HG03571 (cell line): ENCODE results near the gene CNR2.
A peak's percentile ranks its signal among the peaks of the same experiment; 100 is the strongest.
"Not testable (repeated sequence)": the region's sequence is repeated elsewhere in the genome, so short reads cannot be mapped to it uniquely, and the experiment has no call there.

Experiments
- ATAC-seq: cut with Tn5 transposase; IDR thresholded peaks from one replicate; pipeline ENCODE4 v1.9.1; 2021; ENCODE audit not compliant: unreplicated experiment

The CNR2 gene

DNA sequence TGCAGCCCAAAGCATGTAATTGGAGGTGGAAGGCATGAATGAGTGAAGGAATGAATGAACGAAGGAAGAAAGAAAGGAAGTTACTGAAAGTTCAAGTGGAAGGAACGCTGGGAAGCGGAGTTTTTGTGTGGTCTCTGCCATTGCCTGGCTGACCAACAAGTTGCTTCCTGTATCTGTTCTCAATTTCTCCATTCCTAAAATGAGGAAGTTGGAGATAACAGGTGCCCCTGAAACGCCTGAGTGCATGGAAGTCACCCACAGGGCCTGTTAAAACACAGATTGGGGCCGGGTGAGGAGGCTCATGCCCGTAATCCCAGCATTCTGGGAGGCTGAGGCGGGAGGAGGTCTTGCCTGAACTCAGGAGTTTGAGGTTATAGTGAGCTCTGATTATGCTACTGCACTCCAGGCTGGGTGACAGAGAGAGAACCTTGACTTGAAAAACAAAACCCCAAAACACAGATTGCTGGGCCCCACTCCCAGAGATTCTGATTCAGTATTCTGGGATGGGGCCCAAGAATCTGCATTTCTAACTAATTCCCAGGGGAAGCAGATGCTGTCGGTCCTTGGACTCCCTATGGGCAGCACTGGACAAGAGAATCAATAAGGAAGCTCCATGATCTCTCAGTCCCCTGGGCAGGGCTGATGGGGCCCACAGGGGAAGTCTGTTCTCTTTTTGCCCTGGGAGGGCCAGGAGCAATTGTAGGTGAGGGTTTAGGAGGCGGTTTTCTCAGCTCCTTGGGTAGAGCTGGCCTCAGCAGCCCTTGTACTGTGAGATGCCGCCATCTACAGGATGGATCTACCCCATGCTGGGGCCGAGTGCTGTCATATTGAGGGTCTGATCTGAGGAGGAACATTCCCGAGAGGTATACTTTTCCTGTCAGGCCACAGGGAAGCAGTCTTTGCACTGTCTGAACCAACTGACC lies 3.3 kb upstream of the CNR2 start:
- ATAC-seq = no peak

DNA sequence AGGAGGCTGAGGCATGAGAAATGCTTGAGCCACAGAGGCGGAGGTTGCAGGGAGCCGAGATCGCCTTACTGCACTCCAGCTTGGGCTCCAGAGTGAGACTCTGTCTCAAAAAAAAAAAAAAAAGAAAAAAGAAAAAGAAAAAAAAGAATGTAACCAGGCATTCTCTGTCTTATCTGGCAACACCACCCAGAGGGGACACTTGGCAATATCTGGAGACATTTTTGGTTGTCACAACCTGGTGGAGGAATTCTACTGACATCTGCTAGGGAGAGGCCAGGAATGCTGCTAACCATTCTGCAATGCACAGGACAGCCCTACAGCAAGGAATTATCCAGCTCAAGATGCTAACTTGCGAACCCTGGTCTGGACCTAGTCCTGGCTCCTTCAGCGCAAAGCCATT lies 2.3 kb upstream of the CNR2 start:
- ATAC-seq = no peak

DNA sequence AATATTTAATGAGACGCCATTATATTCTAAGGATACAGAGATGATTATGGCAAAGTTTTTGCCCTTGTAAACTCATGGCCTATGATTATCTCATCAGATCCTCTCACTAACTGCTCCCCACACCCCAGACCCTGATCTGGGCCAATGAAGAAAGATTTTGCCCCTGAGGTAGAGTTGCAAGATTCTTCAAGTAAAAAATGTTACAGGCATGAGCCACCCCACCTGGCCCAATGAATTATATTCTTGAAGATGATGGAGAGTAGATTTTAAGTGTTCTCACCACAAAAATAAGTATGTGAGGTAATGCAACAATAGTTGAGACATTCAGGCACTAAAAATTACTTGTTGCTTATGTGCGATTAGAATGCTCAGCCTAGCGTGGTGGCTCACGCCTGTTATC lies 1.8 kb upstream of the CNR2 start:
- no peak for ATAC-seq

DNA sequence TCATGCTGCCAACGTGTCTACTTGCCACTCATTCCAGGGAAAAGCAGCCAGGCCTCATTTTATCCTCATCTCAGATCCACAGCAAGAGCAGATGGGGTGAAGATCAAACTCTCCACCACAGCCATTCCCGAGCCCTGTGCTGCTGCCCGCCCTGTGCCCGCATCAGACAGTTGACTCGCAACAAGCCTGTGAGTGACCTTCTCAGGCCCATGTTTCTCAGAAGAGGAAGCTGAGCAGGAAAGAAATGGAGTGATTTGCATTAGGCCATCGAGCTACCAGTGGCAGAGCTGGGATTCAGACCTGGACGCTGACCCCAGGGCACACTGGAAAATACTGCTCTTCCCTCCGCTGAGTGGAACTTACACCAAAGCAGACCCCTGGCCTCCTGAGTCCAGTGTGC lies 1.2 kb downstream of the CNR2 start:
- ATAC-seq = no peak

DNA sequence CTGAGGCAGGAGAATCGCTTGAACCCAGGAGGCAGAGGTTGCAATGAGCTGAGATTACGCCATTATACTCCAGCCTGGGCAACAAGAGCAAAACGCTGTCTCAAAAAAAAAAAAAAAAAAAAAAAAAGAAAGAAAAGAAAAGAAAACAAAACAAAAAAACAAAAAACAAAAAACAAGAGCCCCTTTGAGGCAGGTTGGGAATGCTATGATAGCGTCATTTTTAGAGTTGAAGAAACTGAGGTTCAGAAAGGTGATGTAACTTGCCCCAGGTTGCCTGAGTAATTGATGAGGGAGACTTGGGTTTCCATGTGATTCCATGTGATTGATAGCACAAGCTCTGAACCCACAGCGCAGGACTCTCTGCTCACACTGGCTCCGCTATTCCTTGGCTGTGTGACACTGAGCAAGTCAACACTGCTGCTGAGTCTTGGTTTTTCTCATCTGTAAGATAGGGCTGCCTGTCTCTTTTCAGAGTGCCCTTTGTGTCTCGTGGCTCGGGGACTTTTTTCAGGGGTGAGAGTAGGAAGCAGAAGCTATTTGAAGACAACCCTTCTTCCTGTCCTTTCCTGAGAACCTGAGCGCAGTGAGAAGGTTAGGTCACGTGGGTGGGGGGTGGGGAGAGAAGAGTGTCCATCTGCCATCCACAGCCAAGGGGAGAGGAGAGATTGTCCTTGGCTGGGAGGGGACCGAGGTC lies 2.5 kb downstream of the CNR2 start:
- ATAC-seq = no peak

DNA sequence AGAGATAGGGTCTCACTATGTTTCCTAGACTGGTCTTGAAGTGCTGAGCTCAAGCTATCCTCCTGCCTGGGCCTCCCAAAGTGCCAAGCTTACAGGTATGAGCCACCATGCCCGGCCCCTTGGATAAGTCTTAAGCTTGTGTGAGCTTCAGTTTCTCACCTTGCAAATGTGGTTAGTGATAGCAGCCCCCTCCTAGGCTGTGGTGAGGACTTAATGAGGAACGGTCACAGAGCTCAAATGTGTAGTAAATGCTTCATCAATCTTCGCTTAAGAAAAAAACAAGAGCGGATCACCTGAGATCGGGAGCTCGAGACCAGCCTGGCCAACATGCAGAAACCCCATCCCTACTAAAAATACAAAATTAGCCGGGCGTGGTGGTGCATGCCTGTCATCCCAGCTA lies 3.0 kb downstream of the CNR2 start:
- ATAC-seq = no peak

DNA sequence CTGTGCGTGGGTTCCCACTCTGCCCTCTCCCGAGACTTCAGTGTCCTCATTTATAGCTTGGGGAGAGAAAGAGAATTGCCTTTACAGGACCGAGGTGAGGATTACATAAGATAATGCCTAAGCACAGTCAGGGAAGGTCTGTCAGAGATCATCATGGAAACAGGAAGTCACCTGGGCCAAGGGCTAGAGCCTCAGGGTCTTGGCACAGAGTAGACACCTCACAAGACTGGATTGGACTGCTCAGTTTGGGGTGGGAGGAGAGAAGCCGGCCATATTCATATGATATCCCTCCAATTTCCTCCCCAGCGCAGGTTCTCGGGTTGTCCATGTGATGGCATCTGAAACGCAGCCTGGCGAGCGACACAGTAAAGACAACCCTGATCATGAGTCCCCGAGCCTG lies 3.8 kb downstream of the CNR2 start:
- no peak for ATAC-seq

DNA sequence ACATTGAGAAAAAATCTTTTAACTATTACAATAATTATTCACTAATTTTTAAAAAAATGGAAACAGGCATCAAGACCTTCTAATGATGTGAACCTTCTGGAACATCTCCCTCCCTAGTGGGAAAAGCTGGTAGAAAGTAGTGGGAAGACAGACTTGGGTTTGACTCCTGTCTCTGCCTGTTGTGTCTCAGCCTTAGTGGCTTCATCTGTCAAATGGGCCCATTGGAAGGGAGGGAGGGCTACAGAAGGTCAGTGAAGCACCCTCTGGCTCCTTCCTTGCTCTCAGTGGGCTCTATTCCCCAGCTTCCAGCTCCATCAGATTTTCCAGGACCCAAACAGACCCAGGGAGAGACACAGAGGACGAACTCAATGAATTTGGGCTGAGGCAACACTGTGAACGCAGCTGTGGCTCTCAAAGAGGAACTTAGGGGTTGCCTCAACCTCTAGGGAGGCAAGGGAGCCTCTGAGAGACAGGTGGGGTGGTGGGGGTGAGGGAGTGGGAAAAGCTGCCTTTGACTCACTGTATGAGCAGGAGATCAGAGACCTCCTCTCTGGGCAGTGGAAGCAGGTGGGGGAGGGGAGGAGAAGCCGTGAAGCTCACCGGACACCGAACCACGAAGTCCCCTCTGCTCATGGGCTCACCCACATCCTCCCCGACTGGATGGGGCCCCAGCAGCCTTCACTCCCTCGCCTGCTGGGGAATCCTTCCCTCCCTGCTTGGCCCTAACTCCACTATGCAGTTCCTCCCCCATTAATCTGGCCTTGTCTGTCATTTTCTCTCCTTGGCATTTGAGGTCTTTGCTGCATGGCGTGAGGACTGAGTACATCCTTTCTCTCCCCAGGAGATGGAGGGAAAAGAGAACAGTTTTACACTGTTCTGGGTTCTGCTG lies 4.5 kb downstream of the CNR2 start:
- peak; percentile 33 for ATAC-seq

DNA sequence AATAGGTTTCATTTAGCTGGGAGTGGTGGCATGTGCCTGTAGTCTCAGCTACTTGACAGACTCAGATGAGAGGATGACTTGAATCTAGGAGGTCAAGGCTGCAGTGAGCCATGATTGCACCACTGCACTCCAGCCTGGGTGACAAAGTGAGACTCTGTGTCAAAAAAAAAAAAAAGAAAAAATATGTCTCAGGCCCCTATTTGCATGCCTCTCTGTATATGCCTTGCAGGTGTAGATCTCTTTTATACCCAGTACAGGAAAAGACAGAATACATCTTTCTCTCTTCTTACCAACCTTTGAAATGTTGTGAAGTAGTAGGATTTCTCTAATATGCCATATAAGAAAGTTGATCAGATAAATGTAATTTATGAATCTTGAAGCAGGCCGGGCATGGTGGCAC lies 6.4 kb downstream of the CNR2 start:
- no peak for ATAC-seq

DNA sequence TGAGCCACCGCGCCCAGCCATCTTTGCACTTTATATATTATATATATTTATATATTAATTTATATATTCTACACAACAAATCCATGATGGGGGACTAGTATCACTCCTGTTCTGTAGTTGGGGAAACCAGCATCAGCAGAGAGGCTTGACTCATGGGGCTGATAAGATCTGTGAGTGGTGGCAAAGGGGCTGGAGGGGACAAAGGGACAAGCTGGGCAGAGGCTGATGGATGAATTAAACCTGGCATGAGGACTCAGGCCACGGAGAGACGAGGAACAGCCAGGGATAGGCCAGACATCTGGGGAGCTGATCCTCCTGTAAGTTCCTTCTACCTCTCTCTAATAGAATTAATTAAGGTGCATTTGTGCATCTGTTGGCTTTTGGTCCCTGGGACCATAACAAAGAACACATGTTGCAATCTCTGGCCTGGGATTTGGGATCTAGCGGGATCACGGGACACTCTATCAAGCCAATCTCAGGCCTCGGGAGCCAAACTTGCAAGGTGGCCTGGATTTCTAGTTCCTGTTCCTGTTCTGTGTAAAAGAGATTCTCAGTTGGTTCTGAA lies 7.6 kb downstream of the CNR2 start:
- ATAC-seq = no peak

DNA sequence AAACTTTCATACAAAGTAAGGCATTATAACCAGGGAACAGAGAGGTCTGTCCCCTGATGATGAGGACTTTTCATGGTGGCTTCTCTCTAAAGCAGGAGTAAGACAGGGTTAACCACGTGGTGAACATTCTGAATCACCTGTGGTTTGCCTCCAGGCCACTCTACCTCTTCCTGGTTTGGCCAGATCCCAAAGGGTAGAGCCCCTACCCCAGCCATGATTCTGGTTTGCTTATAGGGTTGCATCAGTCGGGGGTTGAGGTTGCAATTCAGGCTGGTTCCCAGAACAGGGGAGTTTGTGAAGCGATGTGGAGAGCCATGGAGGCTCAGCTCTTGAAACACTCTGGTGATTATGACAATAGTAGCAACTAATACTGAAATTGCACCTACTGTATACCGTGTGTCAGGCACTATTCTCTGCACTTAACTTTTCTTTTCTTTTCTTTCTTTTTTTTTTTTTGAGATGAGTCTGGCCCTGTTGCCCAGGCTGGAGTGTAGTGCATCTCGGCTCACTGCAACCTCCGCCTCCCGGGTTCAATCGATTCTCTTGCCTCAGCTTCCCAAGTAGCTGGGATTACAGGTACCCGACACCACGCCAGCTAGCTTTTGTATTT lies 8.3 kb downstream of the CNR2 start:
- ATAC-seq = no peak

DNA sequence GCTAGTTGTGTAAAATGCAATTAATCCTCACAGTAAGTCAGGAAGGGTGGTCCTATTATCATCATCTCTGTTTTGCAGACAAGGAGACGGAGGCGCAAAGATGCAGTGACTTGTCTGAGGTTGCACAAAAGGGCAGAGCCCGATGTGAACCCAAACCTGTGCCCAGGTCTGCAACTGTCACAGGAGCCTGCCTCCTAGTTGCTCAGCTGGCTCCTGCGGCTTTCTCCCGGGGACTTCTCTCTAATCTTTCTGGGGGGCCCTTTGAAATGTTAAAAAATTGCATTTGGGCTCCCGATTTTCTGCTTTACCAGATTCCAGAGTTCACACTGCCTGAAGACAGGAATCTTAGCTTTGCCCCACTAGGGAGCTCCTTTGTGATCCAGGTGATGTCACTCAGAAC lies 9.4 kb downstream of the CNR2 start:
- ATAC-seq = no peak

DNA sequence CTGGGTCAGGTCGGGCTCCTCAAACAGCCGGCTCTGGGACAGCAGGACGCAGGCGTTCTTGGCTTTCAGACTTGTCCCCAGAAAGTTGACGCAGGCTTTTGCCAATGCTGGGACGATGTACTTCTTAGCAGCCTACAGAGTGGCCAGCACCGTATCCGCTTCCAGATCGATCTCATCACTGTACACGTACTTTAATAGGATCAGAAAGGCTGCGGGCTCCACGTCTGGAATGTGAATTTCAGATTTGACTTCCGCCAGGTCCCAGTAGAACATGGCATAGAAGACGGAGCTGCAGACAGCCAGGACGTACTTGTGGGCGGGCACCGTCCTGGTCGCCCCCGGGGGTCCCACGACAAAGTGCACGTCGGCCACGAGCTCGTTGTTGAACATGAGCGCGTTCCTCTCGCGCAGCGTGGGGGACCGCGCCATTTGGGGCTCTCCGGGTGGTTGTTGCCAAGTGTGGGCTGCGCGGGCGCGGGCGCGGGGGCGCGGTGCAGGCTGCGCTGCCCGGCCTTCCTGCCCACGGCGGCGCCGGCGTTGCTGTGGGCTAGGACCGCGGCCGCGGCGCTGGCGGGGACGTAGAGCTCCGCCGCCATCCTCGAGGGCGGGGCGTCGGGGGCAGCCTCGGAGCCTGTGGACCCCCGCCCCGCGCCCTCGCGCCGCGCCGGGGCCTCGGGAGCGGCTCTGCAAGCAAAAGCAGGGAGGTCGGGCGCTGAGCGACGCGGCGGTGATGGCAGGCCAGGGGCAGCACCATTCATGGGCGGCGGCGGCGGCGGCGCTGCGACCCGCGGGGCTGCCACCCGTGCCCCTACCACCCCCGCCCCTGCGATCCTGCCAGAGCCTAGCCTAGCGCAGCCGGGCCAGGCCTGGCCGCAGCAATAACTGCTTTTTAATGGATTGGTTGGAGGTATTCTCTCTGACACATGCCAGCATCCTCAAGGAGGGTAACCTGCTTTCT lies 10.6 kb downstream of the CNR2 start:
- no peak for ATAC-seq

DNA sequence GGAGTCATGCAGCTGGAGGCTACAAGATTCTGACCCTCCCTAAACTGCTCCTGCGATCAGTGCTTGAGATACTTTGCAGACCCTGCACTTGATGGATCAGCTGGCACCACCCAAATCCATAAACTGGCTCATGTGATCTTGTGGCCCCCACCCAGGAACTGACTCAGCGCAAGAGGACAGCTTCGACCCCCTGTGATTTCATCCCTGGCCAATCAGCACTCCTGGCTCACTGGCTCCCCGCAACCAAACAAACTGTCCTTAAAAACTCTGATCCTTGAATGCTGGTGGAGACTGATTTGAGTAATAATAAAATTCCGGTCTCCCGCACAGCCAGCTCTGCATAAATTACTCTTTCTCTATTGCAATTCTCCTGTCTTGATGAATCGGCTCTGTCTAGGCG lies 13.1 kb downstream of the CNR2 start:
- ATAC-seq = not testable (repeated sequence)

DNA sequence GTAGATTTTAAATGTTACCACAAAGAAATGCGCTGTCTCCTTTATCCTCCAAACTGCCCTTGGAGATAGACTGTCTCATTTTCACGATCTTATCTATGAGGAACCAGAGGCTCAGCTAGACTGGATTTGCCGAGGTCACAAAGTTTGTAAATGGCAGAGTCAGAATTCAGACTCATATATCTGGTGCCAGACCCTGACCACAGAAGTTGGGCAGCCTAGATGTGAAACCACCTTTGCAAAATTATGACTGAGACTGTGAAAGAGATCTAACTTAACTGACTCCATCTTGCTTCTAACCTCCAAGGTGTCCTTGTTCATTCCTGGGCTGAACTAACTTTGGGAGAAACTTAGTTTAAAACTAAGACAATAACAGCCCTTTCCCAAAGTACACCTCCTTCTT lies 14.1 kb downstream of the CNR2 start:
- no peak for ATAC-seq

DNA sequence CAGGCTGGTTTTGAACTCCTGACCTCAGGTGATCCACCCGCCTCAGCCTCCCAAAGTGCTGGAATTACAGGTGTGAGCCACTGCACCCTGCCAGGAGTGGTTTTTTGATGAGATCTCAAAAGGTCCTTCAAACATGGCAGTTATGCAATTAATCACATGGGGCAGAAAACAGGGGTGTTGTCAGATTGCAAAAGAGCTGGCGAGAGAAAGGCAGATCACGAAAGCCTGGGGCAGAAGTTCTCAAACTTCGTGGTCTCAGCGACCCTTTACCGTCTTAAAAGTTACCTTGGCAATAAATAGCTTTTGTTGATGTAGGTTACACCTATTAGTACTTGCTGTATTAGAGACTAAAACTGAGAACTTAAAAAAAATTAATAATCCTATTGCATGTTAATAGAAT lies 16.1 kb downstream of the CNR2 start:
- no peak for ATAC-seq

DNA sequence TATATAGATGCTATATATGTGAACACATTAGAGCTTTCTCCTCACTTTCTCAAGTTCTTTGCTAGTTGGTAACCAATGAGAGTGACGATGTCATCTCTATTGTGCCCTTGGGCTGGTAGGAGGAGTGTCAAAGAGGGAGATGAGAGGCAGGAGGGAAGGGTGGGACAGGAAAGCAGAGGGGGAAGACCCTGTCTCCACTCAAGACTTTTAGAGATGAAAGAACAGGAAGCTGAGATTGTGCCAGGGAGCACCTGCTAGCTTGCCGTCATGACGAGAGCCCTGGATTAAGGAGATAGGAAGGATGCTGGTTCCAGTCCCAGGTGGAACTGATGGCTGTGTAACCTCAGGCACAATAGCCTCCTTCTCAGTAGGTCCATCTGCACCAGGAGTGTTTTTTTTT lies 16.7 kb downstream of the CNR2 start:
- no peak for ATAC-seq

DNA sequence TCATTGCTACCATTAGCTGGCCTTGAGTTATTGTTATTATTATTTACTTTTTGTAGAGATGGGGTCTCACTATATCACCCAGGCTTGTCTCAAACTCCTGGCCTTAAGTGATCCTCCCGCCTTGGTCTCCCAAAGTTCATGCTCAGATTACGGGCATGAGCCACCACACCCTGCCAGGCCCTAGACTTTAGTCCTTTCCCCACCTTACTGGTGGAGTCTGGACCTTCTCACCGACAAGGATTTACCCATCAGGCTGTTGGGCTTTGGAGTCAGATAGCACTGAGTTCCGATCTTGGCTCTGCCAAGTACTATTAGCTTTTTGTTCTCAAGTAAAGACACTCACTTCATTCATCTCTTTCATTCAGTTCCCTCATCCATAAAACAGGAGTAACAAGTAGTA lies 17.2 kb downstream of the CNR2 start:
- no peak for ATAC-seq

DNA sequence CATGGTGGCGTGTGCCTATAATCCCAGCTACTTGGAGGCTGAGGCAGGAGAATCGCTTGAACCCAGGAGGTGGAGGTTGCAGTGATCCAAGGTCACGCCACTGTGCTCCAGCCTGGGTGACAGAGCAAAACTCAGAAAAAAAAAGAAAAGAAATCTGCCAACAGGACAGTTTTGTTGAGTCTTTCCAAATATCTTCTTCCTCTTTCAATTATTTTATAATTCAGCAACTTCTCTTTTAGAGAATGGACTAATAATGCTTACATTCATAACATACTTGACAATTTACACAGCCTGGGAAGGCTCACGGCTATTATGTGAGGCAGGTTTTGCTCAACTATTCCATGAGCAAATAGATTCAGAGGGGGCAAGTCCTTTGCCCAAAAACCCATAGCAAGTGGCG lies 18.1 kb downstream of the CNR2 start:
- ATAC-seq = no peak

DNA sequence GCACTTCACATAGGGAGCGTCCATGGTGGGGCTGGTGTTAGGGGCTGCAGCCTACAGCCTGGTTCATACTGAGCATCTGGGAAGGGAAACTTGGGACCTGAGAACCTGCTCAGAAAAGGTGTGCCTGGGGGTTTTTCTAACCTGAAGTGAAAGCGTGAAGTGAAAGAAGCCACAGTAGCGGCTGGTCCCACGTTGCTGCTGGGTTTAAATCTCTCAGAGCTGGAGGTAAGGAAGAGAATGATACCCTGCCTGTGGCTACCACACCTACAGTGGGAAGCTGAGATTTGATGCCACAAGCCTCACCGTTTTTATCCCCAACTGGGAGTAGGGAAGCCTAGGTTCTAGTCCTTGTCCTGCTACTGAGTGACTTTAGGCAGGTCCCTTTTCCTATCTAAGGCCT lies 24.1 kb downstream of the CNR2 start:
- ATAC-seq = peak; percentile 67
